Adrenal gland (tissue), 12 donors: ENCODE measurements around the gene JSRP1. TPM values are rescaled to one million over a fixed set of nuclear protein-coding genes. Genes with fewer than 3 reads are reported as not detected.
A peak's percentile ranks its signal among the peaks of the same experiment; 100 is the strongest.

Source experiments
- DNase-seq, 7 donors: peaks; one replicate each; pipeline ENCODE4 v3.0.0-alpha.2; 2019 to 2020
- H3K27ac ChIP-seq, 5 donors: fragments of 200-600 bp; sonication (generic) in 4 of 5; 1 replicate in 3 of 5; 2 replicates in 2 of 5; pipeline versions ENCODE4 v1.5.1 to v1.8.0; 2016 to 2020; ENCODE audit warnings: mild to moderate bottlenecking in 1 of 5
- H3K27me3 ChIP-seq: fragments of 200-600 bp; 2 replicates; pipeline ENCODE4 v1.8.0; 2021
- H3K36me3 ChIP-seq, 2 donors: fragments of 200-600 bp; replicated peaks in 1 of 2; 1 replicate in 1 of 2; 2 replicates in 1 of 2; pipeline versions ENCODE4 v1.5.1 to v1.8.0; 2018 to 2022
- H3K4me1 ChIP-seq, 2 donors: fragments of 200-600 bp; replicated peaks in 1 of 2; 1 replicate in 1 of 2; 2 replicates in 1 of 2; pipeline versions ENCODE4 v1.5.1 to v1.8.0; 2018 to 2021
- H3K4me3 ChIP-seq, 4 donors: fragments of 200-600 bp; sonication (generic) in 3 of 4; one replicate each; pipeline ENCODE4 v1.5.1; 2016 to 2018
- H3K9me3 ChIP-seq, 3 donors: fragments of 200-600 bp; sonication (generic) in 1 of 3; replicated peaks in 1 of 3; 1 replicate in 2 of 3; 2 replicates in 1 of 3; pipeline versions ENCODE4 v1.5.1 to v1.8.0; 2016 to 2021
- POLR2A ChIP-seq, 2 donors: fragments of 450-650 bp; IDR thresholded peaks; one replicate each; pipeline ENCODE4 v1.6.1; 2017; ENCODE audit warnings: antibody characterized with exemption in 2 of 2, mild to moderate bottlenecking in 2 of 2, moderate library complexity in 1 of 2
- WGBS, 4 donors: extraction: QIAGEN DNeasy Blood & Tissue Kit in 2 of 4; methylation state at CpG; one replicate each; pipeline versions ENCODE4 v1.1.5 to v1.1.7; 2013 to 2017; 5-methylcytosine and 5-hydroxymethylcytosine counted together
- intact Hi-C, 2 donors: fragments of 100-400 bp; cut with DNase I; formaldehyde crosslinking; loops; one replicate each; pipeline versions ENCODE4 v1.14.1 to v1.15.0; 2022 to 2023
- polyA plus RNA-seq, 3 donors: library from polyadenylated mRNA; stranded (reverse); fragments of 200-250 nt in 2 of 3; fragments of 350-450 nt in 1 of 3; fragmentation: Illumina TruSeq in 1 of 3; extraction: RNeasy Lipid Tissue Mini Kit (QIAGEN cat#74804) in 1 of 3; gene quantifications; one replicate each; pipeline ENCODE4 v1.2.3, GENCODE V29; 2013 to 2014
- total RNA-seq, 9 donors: library from RNA; depleted of rRNA in 4 of 9; stranded (reverse); fragments of >200 nt in 4 of 9; fragments of 120-200 nt in 1 of 9; fragmentation: NEBNext Ultra II Directional in 1 of 9; extraction: Animal tissue kit (Norgen Biotek cat#: 25700) in 1 of 9; gene quantifications; one replicate each; pipeline versions ENCODE4 v1.1.0 to v1.2.4, GENCODE V29; 2013 to 2023
- TF ChIP-seq, protein P1 (sequence below), 6 experiments: fragments of 450-650 bp in 4 of 6; fragments of 200-600 bp in 2 of 6; sonication (generic) in 1 of 6; IDR thresholded peaks; 1 replicate in 5 of 6; 2 replicates in 1 of 6; pipeline versions ENCODE4 v1.5.1 to v1.8.0; 2016 to 2021; ENCODE audit warnings: antibody characterized with exemption in 6 of 6, mild to moderate bottlenecking in 2 of 6, moderate library complexity in 1 of 6
- donor health status: healthy with polysubstance abuse.
- donor health status: Bipolar disorder and iron deficiency.
- donor health status: DM: yes; HTN: yes; CAD: no.
- donor health status: DM: no; HTN: no; CAD: no.
- donor health status: DM: no; HTN: no; CAD: no.
- donor health status: DM: yes; HTN: yes; CAD: no.

Gene JSRP1
- total and polyA plus RNA-seq, 12 donors = 0.54 to 1.2 (median 0.83) TPM; not detected in 6

DNA sequence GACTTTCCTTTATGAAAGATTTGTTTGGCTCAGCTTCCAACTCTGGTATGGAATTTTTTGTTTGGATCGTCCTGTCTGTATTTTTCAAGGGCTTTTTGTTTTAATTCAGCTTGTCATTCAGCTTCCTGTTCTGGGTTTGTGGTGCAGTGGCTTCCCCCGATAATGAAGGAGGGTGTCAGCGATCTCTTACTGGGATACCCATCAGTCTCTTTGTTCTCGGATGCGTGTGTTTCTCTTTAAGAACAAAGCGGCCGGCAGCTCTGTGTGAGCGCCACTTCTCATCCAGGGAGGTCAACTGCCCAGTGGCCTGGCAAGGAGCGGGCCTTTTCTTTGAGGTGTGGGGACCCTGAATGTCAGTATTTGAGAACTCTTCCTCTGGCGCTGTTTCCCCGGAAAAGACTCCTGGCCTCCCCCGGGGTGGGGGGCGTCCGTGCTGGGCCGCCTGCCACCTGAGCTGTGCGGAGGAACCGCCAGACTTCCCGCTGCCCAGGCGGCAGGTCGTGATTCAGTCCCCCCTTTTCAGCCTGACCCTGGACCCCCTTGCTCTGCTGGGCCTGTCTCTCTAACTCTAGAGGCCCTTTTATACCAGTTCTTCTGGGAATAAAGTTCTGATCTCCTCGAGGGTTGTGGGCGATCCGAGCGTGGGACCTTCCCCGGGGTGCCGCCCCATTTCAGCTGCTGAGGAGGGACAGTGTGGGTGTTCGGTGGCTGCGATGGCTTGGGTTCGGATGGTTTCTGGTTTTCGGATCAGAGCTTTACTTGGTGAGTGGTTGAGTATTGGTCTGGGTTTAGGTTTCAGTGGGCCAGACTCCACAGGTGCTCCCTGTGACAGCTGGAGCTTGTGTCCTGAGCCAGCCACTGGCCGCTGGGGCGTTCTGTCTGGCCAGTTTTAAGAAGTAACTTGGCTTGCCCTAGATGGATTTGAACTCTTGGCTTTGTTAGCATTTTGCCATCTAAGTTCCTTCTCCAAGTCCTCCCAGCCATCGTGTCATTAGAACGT is 16.1 kb downstream of the JSRP1 start:
- TF ChIP-seq, protein P1, sequence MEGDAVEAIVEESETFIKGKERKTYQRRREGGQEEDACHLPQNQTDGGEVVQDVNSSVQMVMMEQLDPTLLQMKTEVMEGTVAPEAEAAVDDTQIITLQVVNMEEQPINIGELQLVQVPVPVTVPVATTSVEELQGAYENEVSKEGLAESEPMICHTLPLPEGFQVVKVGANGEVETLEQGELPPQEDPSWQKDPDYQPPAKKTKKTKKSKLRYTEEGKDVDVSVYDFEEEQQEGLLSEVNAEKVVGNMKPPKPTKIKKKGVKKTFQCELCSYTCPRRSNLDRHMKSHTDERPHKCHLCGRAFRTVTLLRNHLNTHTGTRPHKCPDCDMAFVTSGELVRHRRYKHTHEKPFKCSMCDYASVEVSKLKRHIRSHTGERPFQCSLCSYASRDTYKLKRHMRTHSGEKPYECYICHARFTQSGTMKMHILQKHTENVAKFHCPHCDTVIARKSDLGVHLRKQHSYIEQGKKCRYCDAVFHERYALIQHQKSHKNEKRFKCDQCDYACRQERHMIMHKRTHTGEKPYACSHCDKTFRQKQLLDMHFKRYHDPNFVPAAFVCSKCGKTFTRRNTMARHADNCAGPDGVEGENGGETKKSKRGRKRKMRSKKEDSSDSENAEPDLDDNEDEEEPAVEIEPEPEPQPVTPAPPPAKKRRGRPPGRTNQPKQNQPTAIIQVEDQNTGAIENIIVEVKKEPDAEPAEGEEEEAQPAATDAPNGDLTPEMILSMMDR (IDR thresholded peaks at IDR 0.05) = no peak
- no peak for TF ChIP-seq POLR2A (IDR thresholded peaks at IDR 0.05)
- Histone ChIP-seq H3K27me3 (no peaks in the 10 kb centered on the region), H3K9me3 (no peaks in the 10 kb centered on the region), H3K4me3 (peak overlapping the region in 2 of 4 donors; percentile 11 to 55), H3K27ac (peak overlapping the region in 3 of 5 donors; percentile 46 to 62 (median 54)), H3K4me1 (peaks cover 25 to 42% of the 10 kb centered on the region in 2 donors), H3K36me3 (peaks cover 0 to 20% of the 10 kb centered on the region in 2 donors)
- intact Hi-C loops = loop anchor here in 1 of 2 donors (5.0 to 10.0 kb wide), 3 partner anchors 32 to 83 kb away; no protein-coding TSS in a partner anchor
- peak in 3 of 7 donors; percentile 52 to 71 (median 56) for DNase-seq
- 26 to 49% (median 30%) methylated on average over 18 to 34 of the region's 34 CpGs for WGBS, 4 donors

DNA sequence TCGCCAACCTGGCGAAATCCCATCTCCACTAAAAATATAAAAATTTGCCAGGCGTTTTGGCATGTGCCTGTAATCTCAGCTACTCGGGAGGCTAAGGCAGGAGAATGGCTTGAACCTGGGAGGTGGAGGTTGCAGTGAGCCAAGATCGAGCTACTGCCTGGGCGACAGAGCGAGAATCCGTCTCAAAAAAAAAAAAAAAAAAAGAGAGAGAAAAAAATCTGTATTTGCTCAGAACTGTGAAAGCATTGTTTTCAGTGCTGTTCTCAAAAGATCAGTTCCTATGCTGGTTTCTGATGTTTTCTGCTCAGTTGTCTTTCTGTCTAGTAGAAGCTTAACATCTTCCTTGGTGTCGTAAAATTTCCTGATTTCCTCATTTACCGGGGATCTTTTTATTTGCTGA is 17.0 kb downstream of the JSRP1 start:
- Histone ChIP-seq H3K27me3 (no peaks in the 10 kb centered on the region), H3K36me3 (peaks cover 0 to 11% of the 10 kb centered on the region in 2 donors), H3K27ac (peak overlapping the region in 1 of 5 donors; percentile 54), H3K4me3 (no peak overlapping the region), H3K9me3 (no peaks in the 10 kb centered on the region), H3K4me1 (peaks cover 28 to 50% of the 10 kb centered on the region in 2 donors)
- intact Hi-C loops = loop anchor here in 1 of 2 donors (5.0 to 10.0 kb wide), 3 partner anchors 33 to 82 kb away; no protein-coding TSS in a partner anchor
- WGBS, 4 donors = 68 to 74% (median 72%) methylated on average over 10 of the region's 10 CpGs
- no peak for DNase-seq
- TF ChIP-seq, protein P1 (IDR thresholded peaks at IDR 0.05) = no peak
- no peak for TF ChIP-seq POLR2A (IDR thresholded peaks at IDR 0.05)

- 85 to 92% (median 87%) methylated on average over 6 of the region's 6 CpGs for WGBS, 4 donors
- no peak overlapping the region for H3K27ac ChIP-seq
- no peaks in the 10 kb centered on the region for H3K27me3 ChIP-seq
- intact Hi-C loops = loop anchor here (2.0 to 10.0 kb wide), 4 partner anchors 34 to 81 kb away; no protein-coding TSS in a partner anchor
- peaks cover 28 to 60% of the 10 kb centered on the region in 2 donors for H3K4me1 ChIP-seq
- H3K36me3 ChIP-seq = peaks cover 0 to 10% of the 10 kb centered on the region in 2 donors
- peak overlapping the region in 1 of 4 donors; percentile 87 for H3K4me3 ChIP-seq
- TF ChIP-seq, protein P1 (IDR thresholded peaks at IDR 0.05) = no peak
- TF ChIP-seq POLR2A (IDR thresholded peaks at IDR 0.05) = no peak
- DNase-seq = no peak
- no peaks in the 10 kb centered on the region for H3K9me3 ChIP-seq
These were observed 18.4 kb downstream of the JSRP1 start for GRCh38 chr19:2237869-2238153.
